SK-N-SH treated with all-trans-retinoic acid at 6 μM for 48 hours (cell line): ENCODE data around the gene GRAMD1B.

Experiments used
- ARNTL ChIP-seq: fragments of 450-650 bp; formaldehyde crosslinking; IDR thresholded peaks from 2 replicates; pipeline ENCODE4 v1.5.0; 2020; ENCODE audit warnings: low read depth, mild to moderate bottlenecking, moderate library complexity, borderline replicate concordance
- CSDC2 ChIP-seq: fragments of 250-450 bp; sonication (Bioruptor Pico); IDR thresholded peaks from 2 replicates; pipeline ENCODE4 v1.5.0; 2020; ENCODE audit warnings: mild to moderate bottlenecking, moderate library complexity
- TF ChIP-seq, protein P1 (sequence below): fragments of 250-450 bp; sonication (Bioruptor Pico); IDR thresholded peaks from 2 replicates; pipeline ENCODE4 v1.8.0; 2020; ENCODE audit warnings: mild to moderate bottlenecking, moderate library complexity, borderline replicate concordance
- TF ChIP-seq, protein P2 (sequence below): fragments of 250-450 bp; sonication (Bioruptor Pico); IDR thresholded peaks from 2 replicates; pipeline ENCODE4 v1.5.1; 2021; ENCODE audit warnings: mild to moderate bottlenecking, moderate library complexity

DNA sequence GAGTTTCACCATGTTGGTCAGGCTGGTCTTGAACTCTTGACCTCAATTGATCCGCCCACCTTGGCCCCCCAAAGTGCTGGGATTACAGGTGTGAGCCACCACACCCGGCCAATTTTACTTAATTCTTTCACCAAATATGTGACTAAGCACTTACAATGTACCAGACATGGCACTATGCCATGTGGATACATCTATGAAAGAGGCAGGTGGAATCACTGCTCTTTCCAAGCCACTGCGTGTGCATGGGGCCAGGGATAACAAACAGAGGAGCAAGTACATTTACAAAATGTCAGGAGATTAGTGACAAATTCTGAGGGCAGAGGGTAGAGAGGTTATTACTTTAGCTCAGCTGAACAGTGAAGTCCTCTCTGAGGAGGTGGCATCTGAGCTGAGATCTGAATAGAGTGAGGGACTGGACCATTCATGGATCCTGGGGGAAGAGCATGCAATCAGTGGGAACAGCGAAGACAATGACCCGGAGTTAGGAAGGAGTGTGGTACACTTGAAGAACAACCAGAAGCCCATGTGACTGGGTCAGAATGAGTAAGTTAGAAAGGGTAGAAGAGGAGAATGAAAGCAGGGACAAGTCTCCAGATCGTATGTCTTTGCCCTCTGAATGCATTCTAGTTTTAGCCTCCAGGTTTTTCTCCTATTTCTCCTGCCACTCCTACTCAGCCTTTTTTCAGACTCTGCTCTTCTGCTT lies 38.3 kb upstream of the GRAMD1B start:
- TF ChIP-seq, protein P1, sequence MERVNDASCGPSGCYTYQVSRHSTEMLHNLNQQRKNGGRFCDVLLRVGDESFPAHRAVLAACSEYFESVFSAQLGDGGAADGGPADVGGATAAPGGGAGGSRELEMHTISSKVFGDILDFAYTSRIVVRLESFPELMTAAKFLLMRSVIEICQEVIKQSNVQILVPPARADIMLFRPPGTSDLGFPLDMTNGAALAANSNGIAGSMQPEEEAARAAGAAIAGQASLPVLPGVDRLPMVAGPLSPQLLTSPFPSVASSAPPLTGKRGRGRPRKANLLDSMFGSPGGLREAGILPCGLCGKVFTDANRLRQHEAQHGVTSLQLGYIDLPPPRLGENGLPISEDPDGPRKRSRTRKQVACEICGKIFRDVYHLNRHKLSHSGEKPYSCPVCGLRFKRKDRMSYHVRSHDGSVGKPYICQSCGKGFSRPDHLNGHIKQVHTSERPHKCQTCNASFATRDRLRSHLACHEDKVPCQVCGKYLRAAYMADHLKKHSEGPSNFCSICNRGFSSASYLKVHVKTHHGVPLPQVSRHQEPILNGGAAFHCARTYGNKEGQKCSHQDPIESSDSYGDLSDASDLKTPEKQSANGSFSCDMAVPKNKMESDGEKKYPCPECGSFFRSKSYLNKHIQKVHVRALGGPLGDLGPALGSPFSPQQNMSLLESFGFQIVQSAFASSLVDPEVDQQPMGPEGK (CRISPR knock-in tag): no peak
- TF ChIP-seq, protein P2, sequence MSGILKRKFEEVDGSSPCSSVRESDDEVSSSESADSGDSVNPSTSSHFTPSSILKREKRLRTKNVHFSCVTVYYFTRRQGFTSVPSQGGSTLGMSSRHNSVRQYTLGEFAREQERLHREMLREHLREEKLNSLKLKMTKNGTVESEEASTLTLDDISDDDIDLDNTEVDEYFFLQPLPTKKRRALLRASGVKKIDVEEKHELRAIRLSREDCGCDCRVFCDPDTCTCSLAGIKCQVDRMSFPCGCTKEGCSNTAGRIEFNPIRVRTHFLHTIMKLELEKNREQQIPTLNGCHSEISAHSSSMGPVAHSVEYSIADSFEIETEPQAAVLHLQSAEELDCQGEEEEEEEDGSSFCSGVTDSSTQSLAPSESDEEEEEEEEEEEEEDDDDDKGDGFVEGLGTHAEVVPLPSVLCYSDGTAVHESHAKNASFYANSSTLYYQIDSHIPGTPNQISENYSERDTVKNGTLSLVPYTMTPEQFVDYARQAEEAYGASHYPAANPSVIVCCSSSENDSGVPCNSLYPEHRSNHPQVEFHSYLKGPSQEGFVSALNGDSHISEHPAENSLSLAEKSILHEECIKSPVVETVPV: no peak
- TF ChIP-seq CSDC2 (no peak), ARNTL (no peak)
